ENCODE measurements around the gene RGS3.
"Not testable (repeated sequence)": the region's sequence is repeated elsewhere in the genome, so short reads cannot be mapped to it uniquely, and the experiment has no call there.

Gene RGS3

DNA sequence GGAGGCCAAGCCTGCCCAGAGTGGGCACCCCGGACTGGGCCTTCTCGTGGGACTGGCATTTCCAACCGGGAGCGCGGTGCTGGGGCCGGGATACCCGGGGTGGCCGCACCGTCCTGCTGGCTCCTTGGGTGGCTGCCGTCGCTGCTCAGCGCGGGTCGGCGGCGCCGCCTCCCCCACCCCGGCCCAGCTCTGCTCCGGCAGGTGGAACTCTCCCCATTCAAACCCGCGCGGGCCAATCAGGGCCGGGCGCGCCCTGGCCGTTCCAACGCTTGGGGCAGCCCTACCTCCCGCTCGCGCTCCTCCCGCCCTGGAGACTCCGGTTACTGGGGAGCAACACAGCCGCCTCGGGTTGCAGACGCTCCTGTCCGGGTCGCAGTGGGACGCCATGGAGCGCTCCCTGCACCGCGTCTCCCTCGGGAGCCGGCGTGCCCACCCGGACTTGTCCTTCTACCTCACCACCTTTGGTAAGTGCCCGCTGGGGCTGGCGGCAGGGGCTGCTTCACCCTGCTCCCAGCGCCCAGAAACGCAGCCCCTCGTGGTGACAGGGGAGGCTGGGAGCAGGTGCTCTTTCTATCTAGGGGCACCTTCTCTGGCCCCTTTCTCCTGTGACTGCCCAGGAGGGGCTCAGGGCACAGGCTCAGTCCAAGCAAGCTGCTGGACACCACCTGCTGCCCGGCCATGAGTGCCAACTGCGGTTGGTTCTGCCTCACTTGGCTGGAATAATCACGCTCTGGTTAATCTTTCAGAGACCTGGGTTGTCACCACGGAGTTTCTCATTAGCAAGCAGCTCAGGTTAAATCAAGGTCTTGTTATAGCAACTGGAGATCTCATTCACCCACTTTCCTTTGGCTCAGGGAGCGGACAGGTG, at the start of gene RGS3:
Gene RGS3, plus strand, starts transcription at position 310 of the 868 bp plus-strand sequence. Its CDS starts 76 bp downstream, at position 386.
- DNase-seq: peak; percentile 74

DNA sequence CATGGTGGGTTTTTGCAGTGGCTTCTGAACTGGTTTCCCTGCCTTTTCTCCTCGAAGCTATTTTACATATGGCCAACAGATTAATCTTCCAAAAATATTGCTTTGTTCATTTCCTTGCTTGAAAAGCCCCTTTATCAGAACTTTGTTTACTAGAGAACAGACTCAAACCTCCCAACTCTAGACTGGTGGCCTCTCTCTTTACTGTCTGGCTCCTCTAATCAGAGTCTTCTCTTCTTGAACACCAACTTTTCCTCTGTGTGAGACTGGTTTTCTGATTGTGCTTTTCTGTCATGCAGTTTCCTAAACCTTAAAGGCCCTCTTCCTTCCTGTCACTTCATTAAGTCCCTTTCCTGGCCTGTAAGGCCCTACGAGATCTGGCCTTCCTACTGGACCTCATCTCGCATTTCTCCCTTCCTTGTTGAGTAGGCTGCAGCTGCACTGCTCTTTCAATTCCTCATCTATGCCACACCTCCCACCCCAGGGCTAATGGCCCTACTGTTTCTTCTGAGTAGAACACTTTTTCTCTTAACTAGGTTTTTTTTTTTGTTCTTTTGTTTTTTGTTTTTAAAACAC, 47.3 kb upstream of the RGS3 start:
- DNase-seq: no peak

GRCh38 chr9:113417370-113417769, 46.2 kb upstream of the RGS3 start:
- no peak for DNase-seq

GRCh38 chr9:113421726-113422125, 41.8 kb upstream of the RGS3 start:
- DNase-seq: no peak

DNA sequence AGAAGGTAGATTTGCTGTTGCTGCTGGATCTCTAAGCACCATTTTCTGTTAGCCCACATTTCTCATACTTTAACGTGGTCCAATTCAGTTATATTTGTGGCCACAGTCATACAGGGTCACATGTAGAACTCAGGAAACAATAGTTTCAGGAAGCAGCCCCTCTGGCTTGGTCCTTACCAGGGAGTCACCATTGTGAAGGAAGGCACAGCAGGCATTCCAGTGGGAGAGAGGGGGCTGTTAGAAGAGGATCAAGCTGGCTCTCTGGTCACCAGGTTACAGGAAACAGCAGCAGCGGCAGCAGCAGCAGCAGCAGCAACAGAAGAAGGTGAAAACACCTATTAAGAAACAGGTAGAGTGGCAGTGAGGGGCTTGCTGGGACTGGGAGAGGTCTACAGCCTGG, 38.5 kb upstream of the RGS3 start:
- no peak for DNase-seq

- no peak for DNase-seq
These were observed 36.8 kb upstream of the RGS3 start for GRCh38 chr9:113426701-113427100.

GRCh38 chr9:113427629-113428028, 35.9 kb upstream of the RGS3 start:
- DNase-seq: no peak

DNA sequence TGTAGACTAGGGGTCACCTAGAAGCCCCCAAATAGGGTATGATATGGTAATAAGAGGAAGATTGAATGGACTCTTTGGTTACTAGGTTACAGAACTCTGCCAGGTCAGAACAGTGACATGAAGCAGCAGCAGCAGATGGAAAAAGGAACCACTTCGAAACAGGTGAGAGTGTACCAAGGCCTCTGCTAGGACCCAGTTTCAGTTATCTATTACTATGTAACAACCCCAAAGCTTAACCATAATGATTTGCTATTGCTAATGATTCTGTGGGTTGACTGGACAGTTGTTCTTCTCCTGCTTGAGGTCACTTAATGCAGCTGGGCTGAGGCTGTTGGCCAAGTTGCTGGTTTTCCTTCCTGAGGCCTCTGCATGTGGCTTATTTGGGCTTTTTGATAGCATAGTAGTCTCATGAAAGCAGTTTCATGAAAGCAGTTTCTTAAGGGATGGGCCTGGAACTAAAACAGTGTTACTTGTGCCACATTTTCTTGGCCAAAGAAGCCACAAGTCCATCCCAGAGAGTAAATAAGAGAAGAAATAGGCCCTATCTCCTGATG, 35.4 kb upstream of the RGS3 start:
- DNase-seq: no peak

DNA sequence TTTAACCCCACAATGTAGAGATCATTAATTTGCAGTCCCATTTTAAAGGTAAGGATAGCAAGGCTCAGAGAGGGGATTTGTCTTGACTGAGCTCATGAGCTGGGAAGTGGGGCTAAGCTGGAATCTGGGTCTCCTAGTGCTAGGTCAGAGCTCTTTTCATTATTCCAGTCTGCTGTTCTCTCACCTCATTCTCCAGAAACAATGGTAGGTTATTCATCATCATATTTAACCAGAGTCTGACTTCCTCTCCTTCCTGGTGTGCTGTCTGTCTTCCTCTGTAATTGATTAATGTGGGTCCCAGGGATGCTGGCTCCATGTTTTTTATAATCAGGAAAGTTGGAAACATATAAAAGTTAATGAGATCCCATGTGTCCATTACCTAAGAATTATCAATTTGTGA, 32.3 kb upstream of the RGS3 start:
- DNase-seq: no peak

DNA sequence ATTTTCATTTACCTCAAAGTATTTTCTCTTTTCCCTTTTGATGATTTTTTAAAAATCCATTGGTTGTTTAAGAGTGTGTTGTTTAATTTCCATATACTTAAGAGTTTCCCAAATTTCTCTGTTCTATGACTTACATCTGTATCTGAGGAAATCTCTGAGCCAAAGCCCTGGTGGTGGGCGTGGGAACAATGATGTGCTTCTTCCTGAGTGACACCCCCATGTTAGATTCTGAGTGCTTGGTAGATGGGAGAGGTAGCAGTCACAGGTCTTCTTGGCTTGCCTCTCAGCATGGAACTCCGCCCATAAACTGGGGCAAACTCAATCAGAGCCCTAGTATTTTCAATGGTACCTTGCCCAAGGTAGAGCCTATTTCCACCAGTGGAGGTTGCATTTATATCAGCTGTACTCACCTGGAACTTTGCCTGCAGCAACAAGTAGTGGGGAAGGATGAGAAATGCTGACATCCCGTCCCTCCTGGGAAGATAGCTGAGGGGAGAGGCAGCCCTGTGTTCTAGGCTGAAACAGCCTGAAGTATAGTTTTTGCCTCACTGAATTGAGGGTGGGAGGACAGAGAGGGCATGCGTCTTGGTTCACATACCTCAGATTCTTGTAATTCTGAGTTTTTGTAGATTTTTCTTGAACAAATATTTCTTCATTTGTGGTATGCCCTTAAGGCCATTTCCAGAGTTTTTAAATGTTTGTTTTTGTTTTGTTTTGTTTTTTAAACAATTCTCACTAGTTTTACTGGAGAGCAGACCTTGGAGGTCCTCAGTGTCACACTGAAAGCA, 26.6 kb upstream of the RGS3 start:
- no peak for DNase-seq

DNA sequence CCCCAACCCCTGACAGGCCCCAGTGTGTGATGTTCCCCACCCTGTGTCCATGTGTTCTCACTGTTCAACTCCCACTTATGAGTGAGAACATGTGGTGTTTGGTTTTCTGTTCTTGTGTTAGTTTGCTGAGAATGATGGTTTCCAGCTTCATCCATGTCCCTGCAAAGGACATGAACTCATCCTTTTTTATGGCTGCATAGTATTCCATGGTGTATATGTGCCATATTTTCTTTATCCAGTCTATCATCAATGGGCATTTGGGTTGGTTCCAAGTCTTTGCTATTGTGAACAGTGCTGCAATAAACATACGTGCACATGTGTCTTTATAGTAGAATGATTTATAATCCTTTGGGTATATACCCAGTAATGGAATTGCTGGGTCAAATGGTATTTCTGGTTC, 25.8 kb upstream of the RGS3 start:
- DNase-seq: not testable (repeated sequence)

GRCh38 chr9:113444736-113445135, 18.8 kb upstream of the RGS3 start:
- DNase-seq: no peak

DNA sequence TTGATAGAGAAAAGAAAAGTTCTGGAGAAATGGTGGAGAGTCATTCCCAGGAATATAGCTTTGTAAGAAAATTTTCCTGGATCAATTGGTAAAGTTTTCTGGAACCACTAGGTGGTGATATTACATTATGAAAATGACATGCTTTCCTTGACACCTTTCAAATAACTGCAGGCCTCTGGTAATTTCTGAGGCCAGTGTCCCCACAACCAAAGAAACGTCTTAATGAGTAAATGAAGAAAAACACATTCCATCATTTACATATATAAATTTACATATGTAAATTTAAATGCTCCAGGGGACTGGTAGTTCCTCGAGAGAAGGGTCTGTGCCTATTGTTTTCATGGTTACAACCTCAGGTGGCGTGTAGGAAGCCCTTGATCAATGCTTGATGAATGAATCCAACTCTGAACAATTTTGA, 17.2 kb upstream of the RGS3 start:
- DNase-seq: peak; percentile 40

GRCh38 chr9:113449376-113449775, 14.2 kb upstream of the RGS3 start:
- no peak for DNase-seq

GRCh38 chr9:113452113-113452605, 11.4 kb upstream of the RGS3 start:
- DNase-seq: no peak

DNA sequence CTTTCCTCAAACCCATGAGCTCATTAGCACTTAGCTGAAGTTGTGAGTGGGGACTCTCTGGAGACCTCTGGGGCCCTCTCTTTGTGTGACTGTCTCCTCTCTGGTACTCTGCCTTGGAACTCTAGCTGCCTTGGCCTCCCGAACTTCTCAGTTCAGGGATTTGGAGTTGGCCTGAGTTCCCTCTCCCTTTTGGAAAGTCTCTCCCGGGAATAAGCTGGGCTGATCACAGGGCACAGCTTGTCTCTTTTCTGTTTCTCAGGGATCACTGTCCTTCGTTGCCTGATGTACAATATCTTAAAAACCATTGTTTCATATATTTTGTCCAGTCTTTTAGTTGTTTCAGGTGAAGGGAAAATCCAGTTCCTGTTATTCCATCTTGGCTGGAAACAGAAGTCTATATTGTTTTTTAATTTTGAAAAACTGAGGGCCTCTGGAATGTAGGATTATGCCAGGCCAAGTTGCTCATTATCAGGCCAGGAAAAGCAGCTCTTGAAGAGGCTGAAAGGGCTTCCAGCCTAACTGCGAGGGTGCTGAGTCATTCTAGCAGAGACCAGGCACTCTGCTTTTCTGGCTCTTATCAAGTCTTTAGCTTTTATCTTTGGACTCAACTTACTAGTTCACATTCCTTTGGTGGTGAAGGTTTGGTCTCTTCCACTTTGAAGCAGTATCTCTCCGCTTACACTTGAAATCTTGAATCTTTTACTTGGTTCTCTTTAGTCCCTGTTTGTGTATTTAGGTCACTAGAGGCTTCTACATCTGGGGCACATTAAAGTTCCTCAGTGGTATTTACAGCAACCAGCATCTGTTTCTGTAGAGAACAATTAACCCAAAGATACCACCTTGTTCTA, 8.4 kb upstream of the RGS3 start:
- no peak for DNase-seq

GRCh38 chr9:113456235-113456634, 7.3 kb upstream of the RGS3 start:
- DNase-seq: no peak

GRCh38 chr9:113461285-113461684, 2.2 kb upstream of the RGS3 start:
- DNase-seq: no peak

GRCh38 chr9:113461943-113462342, 1.6 kb upstream of the RGS3 start:
- DNase-seq: no peak

DNA sequence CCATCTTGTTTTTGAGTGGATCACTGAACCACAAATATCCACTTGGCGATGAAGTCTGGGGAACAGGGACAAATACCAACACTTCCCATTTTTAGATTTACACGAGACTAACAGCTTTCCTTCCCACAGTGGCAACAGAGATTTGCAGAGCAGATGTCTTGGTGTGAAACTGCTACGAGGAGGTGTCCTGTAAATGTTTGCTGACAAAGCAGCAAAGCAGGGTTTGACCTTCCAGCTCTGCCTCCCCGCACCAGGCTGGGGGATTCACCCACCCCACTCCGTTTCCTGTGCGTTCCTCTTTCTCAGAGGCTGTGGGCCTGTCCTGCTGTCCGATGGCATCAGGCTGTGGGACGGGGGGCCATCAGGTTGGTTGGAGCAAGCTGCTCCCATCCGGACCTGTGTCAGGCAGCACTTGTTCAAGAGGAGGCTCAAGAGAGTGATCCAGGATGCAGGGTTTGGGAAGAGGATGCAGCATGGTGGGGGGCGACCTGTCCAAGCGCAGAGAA, 693 bp upstream of the RGS3 start:
- DNase-seq: no peak

DNA sequence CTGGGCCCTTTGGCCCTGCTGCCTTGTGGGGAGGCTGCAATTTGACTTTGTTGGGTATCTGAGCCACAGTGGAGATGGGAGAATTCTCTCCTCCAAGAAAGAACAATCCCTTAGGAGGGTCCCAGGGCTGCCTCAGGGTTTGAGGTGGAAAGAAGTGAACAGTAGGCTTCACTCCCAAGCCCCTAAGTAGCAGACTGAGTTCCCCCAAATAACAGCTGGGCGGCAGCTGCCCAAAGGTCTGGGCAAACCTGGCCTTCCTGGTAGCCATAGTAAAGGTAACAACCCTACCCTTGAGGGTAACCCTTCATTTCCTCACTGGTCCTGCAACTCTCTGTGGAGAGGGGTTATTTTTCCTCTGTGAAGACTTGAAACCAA, 746 bp downstream of the RGS3 start:
- DNase-seq: no peak

- peak; percentile 39 for DNase-seq
These were observed 2.1 kb downstream of the RGS3 start for GRCh38 chr9:113465599-113466140.

Measured in NCI-H748 treated with DMSO at 0.1 percent for 48 hours (cell line).